Measurements from ENCODE around the gene RAD51B.
A peak's percentile ranks its signal among the peaks of the same experiment; 100 is the strongest.
"Not testable (repeated sequence)": the region's sequence is repeated elsewhere in the genome, so short reads cannot be mapped to it uniquely, and the experiment has no call there.

The RAD51B gene

DNA sequence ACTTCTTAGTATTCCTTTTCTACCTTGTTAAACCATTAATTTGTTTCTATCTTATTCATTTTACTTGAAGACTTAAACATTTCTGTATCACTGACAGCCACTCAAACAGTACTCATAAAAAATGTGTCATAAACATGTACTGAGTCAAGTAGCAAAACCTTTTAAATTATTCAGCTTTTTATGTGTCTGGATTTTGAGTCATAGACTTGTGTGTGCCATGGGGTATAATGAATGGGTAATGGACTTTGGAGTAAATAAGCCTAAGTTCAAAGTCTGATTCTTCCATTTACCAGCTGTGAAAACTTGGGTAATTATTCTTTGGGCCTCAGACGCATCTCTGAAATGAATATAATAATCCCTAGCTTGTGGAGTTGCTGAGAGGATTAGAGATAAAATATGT lies 199.0 kb downstream of the RAD51B start:
- H3K4me3 ChIP-seq (ENCODE audit: low read length) = no peak overlapping the region
- H3K27me3 ChIP-seq (ENCODE audit: control insufficient read depth, insufficient read depth, low read length) = no peaks in the 10 kb centered on the region
- H3K9ac ChIP-seq (ENCODE audit: low read length) = no peak overlapping the region
- H3K27ac ChIP-seq (ENCODE audit: low read length) = no peak overlapping the region
- no peaks in the 10 kb centered on the region for H3K36me3 ChIP-seq (ENCODE audit: control insufficient read depth, low read depth, low read length)
- H3K9me3 ChIP-seq (ENCODE audit: control insufficient read depth, low read depth, low read length) = peaks cover 3% of the 10 kb centered on the region
- no peaks in the 10 kb centered on the region for H3K4me1 ChIP-seq (ENCODE audit: control insufficient read depth, low read depth, low read length)

DNA sequence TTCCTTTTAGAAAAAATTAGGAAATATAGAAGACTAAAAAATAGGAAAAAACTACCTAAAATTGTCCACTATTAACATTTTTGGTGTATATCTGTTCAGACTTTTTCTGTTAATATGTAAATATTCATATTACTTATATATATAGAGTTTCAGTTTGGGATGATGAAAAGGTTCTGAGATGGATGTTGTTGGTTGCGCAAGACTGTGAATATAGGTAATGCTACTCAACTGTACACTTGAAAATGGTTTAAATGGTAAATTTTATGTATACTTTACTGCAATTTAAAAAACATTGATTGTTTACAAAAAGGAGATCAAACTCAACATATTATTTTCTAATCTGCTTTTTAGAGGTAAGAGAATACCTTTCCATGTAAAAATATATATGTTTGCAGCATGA lies 200.9 kb downstream of the RAD51B start:
- Histone ChIP-seq H3K4me1 (ENCODE audit: control insufficient read depth, low read depth, low read length) (no peaks in the 10 kb centered on the region), H3K27ac (ENCODE audit: low read length) (no peak overlapping the region), H3K9me3 (ENCODE audit: control insufficient read depth, low read depth, low read length) (peaks cover 3% of the 10 kb centered on the region), H3K36me3 (ENCODE audit: control insufficient read depth, low read depth, low read length) (no peaks in the 10 kb centered on the region), H3K4me3 (ENCODE audit: low read length) (no peak overlapping the region), H3K27me3 (ENCODE audit: control insufficient read depth, insufficient read depth, low read length) (no peaks in the 10 kb centered on the region), H3K9ac (ENCODE audit: low read length) (no peak overlapping the region)

DNA sequence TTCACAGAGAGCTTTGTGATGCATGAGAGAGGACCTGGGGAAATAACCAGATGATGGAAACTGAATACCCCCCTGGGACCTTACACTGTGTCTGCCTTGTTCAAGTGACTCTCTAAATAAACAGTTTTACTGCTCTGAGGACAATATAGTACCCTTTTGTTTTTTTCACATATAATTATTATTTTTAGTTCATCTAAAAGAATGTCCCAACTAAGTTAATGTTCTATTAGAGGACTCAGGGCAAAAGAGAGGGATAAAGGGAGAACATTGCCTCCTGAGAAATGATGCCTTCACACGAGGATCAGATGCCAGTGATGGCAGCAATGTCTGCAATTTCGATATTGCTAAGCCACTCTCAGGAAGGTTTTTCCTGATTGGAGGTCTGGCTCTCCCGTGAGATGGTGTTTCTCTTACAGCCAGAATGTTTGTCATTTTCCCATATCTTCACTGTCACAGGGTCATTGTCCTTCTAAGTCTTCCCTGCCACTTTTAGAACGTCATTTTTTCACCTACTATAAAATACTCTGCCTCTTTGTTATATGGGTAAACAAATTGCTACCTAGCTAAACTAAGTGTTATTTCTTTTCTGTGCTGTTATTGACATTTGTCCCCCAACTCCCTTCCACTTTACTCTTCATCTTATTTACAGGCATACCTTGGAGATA lies 201.6 kb downstream of the RAD51B start:
- no peaks in the 10 kb centered on the region for H3K4me1 ChIP-seq (ENCODE audit: control insufficient read depth, low read depth, low read length)
- H3K9ac ChIP-seq (ENCODE audit: low read length) = no peak overlapping the region
- H3K27ac ChIP-seq (ENCODE audit: low read length) = no peak overlapping the region
- no peaks in the 10 kb centered on the region for H3K27me3 ChIP-seq (ENCODE audit: control insufficient read depth, insufficient read depth, low read length)
- no peaks in the 10 kb centered on the region for H3K9me3 ChIP-seq (ENCODE audit: control insufficient read depth, low read depth, low read length)
- H3K4me3 ChIP-seq (ENCODE audit: low read length) = no peak overlapping the region
- no peaks in the 10 kb centered on the region for H3K36me3 ChIP-seq (ENCODE audit: control insufficient read depth, low read depth, low read length)

DNA sequence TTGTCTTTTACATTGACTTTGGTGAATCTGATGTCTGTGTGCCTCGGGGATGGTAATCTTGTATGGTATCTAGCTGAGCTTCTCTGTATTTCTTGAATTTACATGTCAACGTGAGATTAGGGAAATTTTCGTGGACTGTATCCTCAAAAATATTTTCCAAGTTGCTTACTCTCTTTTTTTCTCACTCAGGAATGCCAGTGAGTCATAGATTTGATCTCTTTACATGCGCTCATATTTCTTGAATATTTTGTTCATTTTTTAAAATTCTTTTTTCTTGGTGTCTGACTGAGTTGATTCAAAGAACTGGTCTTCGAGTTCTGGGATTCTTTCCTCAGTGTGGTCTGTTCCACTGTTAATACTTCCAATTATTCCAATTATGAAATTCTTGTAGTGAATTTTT lies 207.7 kb downstream of the RAD51B start:
- Histone ChIP-seq H3K27ac (ENCODE audit: low read length) (no peak overlapping the region), H3K9ac (ENCODE audit: low read length) (no peak overlapping the region), H3K4me1 (ENCODE audit: control insufficient read depth, low read depth, low read length) (no peaks in the 10 kb centered on the region), H3K9me3 (ENCODE audit: control insufficient read depth, low read depth, low read length) (no peaks in the 10 kb centered on the region), H3K27me3 (ENCODE audit: control insufficient read depth, insufficient read depth, low read length) (no peaks in the 10 kb centered on the region), H3K4me3 (ENCODE audit: low read length) (no peak overlapping the region), H3K36me3 (ENCODE audit: control insufficient read depth, low read depth, low read length) (no peaks in the 10 kb centered on the region)

DNA sequence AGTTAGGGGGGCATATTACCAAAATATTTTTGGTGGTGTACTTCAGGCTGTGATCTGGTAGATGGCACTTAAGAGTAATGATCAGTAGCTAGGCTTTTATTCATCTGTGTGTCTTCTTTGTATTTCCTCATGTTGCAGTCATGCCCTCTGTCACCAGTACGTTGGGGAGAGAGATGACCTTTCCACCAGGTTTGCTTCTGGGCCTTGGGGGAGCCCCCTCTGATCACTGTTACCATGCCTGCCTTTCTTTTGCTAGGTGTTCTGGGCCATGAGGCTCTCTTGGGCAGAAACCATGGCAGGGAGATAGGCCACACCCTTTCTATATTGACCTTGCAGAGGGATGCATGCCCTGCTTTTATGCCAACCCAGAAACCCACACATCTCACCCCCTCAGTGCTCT lies 208.5 kb downstream of the RAD51B start:
- Histone ChIP-seq H3K9me3 (ENCODE audit: control insufficient read depth, low read depth, low read length) (no peaks in the 10 kb centered on the region), H3K4me3 (ENCODE audit: low read length) (no peak overlapping the region), H3K27ac (ENCODE audit: low read length) (no peak overlapping the region), H3K4me1 (ENCODE audit: control insufficient read depth, low read depth, low read length) (no peaks in the 10 kb centered on the region), H3K27me3 (ENCODE audit: control insufficient read depth, insufficient read depth, low read length) (no peaks in the 10 kb centered on the region), H3K36me3 (ENCODE audit: control insufficient read depth, low read depth, low read length) (no peaks in the 10 kb centered on the region), H3K9ac (ENCODE audit: low read length) (no peak overlapping the region)

DNA sequence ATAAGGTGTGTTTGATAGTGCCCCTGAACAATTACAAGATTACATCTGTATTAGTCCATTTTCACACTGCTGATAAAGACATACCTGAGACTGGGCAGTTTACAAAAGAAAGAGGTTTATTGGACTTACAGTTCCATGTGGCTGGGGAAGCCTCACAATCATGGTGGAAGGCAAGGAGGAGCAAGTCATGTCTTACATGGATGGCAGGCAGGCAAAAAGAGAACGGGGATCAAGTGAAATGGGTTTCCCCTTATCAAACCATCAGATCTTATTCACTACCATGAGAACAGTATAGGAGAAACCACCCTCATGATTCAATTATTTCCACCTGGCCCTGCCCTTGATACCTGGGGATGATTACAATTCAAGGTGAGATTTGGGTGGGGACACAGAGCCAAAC lies 211.4 kb downstream of the RAD51B start:
- H3K36me3 ChIP-seq (ENCODE audit: control insufficient read depth, low read depth, low read length); H3K9ac ChIP-seq (ENCODE audit: low read length); H3K4me1 ChIP-seq (ENCODE audit: control insufficient read depth, low read depth, low read length); H3K4me3 ChIP-seq (ENCODE audit: low read length); H3K9me3 ChIP-seq (ENCODE audit: control insufficient read depth, low read depth, low read length); H3K27me3 ChIP-seq (ENCODE audit: control insufficient read depth, insufficient read depth, low read length); H3K27ac ChIP-seq (ENCODE audit: low read length): not testable (repeated sequence)

DNA sequence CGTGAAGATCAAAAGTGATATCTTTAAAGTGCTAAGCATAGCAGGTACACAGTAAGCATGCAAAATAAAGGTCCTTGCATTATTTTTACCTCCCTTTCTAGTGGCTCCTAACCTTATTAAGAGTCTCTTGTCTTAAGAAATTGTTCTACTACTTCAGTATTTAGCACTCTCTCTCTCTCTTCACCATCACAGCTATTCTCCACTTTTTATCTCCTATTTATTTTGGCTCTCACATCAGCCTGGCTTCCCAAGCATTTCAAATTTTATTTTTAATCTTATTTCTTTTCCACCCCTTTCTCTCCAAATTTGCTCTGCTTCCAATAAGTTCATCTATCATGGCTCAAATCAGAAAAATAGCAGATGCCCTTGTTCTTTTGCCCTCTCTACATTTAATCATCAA lies 212.6 kb downstream of the RAD51B start:
- no peaks in the 10 kb centered on the region for H3K36me3 ChIP-seq (ENCODE audit: control insufficient read depth, low read depth, low read length)
- peaks cover 5% of the 10 kb centered on the region for H3K4me1 ChIP-seq (ENCODE audit: control insufficient read depth, low read depth, low read length)
- no peaks in the 10 kb centered on the region for H3K27me3 ChIP-seq (ENCODE audit: control insufficient read depth, insufficient read depth, low read length)
- H3K27ac ChIP-seq (ENCODE audit: low read length) = no peak overlapping the region
- no peaks in the 10 kb centered on the region for H3K9me3 ChIP-seq (ENCODE audit: control insufficient read depth, low read depth, low read length)
- H3K9ac ChIP-seq (ENCODE audit: low read length) = no peak overlapping the region
- no peak overlapping the region for H3K4me3 ChIP-seq (ENCODE audit: low read length)

DNA sequence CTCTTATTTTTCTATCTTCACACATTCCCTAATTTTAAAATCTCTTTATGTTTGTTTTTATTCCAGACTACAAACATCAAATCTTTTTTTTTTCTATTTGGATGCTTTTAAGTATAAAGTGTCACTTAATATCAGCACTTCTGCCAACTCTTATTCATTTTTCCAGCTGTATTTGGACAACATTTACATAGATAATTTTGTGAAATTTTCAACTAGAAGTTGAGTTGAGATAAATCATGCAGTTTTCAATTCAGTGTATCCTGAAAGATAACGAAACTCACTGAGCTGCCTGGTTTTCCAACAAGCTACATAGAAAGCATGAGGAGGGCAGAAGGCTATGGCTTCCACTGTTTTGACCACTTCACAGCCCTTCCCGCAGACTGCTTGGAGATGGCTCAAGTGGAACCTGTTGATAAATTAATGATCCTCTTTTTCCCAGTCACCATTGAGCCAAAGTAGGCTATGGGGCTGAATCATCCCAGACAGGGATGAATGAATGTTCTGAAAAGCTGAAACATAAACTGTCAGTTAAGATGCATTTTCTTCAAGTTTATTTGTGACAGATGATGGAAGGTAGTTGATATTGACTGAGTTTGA lies 213.9 kb downstream of the RAD51B start:
- H3K4me3 ChIP-seq (ENCODE audit: low read length) = no peak overlapping the region
- no peak overlapping the region for H3K9ac ChIP-seq (ENCODE audit: low read length)
- H3K36me3 ChIP-seq (ENCODE audit: control insufficient read depth, low read depth, low read length) = no peaks in the 10 kb centered on the region
- H3K27ac ChIP-seq (ENCODE audit: low read length) = no peak overlapping the region
- H3K27me3 ChIP-seq (ENCODE audit: control insufficient read depth, insufficient read depth, low read length) = no peaks in the 10 kb centered on the region
- no peaks in the 10 kb centered on the region for H3K9me3 ChIP-seq (ENCODE audit: control insufficient read depth, low read depth, low read length)
- H3K4me1 ChIP-seq (ENCODE audit: control insufficient read depth, low read depth, low read length) = peaks cover 10% of the 10 kb centered on the region

DNA sequence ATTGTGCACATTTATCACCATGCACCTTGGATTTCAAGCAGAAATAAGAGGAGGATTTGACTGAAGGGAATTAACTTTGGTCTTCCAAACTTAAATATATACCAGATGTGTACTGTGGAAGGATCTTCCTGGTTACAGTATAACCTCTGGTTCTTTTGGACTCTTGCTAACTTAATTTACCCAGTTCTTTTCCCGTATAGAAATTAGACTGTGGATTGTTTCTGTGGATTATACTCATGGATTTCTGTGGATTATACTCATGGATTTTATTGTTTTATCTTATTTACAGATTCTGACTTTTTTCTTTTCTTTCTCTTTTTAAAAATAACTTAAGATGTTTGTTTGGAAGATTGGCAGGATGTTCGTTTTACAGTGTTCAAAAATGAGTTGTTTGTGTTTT lies 215.3 kb downstream of the RAD51B start:
- Histone ChIP-seq H3K36me3 (ENCODE audit: control insufficient read depth, low read depth, low read length) (no peaks in the 10 kb centered on the region), H3K9ac (ENCODE audit: low read length) (no peak overlapping the region), H3K27ac (ENCODE audit: low read length) (no peak overlapping the region), H3K27me3 (ENCODE audit: control insufficient read depth, insufficient read depth, low read length) (no peaks in the 10 kb centered on the region), H3K9me3 (ENCODE audit: control insufficient read depth, low read depth, low read length) (no peaks in the 10 kb centered on the region), H3K4me3 (ENCODE audit: low read length) (no peak overlapping the region), H3K4me1 (ENCODE audit: control insufficient read depth, low read depth, low read length) (peaks cover 14% of the 10 kb centered on the region)

DNA sequence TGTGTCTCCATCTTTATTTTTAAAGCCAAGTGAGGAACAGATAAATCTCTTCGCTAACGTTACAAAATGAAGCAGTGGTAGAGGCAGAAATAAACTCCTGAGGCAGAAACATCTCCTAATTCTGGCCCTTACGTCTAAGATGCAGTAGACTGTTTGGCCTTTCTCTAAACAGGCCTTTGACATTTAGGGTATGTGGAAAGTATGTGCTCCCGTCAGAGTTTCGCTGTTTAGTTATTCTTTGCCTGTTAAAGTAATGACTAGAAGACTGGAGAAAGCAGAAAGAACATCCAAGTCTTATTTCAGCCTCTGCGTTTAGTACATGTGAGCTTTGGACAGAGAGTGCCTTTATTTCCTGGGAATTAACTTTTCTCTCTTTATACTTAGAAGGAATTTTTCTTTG lies 216.6 kb downstream of the RAD51B start:
- H3K4me1 ChIP-seq (ENCODE audit: control insufficient read depth, low read depth, low read length) = peaks cover 25% of the 10 kb centered on the region
- H3K27me3 ChIP-seq (ENCODE audit: control insufficient read depth, insufficient read depth, low read length) = no peaks in the 10 kb centered on the region
- no peaks in the 10 kb centered on the region for H3K9me3 ChIP-seq (ENCODE audit: control insufficient read depth, low read depth, low read length)
- no peak overlapping the region for H3K4me3 ChIP-seq (ENCODE audit: low read length)
- no peaks in the 10 kb centered on the region for H3K36me3 ChIP-seq (ENCODE audit: control insufficient read depth, low read depth, low read length)
- peak overlapping the region; percentile 29 for H3K27ac ChIP-seq (ENCODE audit: low read length)
- no peak overlapping the region for H3K9ac ChIP-seq (ENCODE audit: low read length)

DNA sequence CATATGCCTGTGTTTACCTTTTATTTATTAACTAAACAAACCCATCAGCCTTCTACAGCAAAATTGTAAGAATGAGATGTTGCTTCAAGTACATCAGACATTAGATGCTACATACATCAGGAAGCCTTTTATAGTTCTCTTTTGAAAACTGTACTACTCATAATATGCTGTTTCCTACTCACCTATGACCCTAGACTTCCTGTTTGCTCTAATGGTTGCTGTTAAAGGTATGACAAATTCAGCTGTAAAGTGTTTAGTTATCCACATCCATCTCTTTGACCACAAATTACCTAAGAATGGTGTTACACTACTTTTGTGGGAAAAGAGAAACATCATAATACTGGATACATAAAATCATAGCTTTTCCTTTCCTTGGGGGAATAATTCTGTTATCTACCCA lies 220.0 kb downstream of the RAD51B start:
- H3K9me3 ChIP-seq (ENCODE audit: control insufficient read depth, low read depth, low read length) = no peaks in the 10 kb centered on the region
- no peaks in the 10 kb centered on the region for H3K27me3 ChIP-seq (ENCODE audit: control insufficient read depth, insufficient read depth, low read length)
- H3K9ac ChIP-seq (ENCODE audit: low read length) = no peak overlapping the region
- H3K27ac ChIP-seq (ENCODE audit: low read length) = no peak overlapping the region
- peaks cover 56% of the 10 kb centered on the region for H3K4me1 ChIP-seq (ENCODE audit: control insufficient read depth, low read depth, low read length)
- no peaks in the 10 kb centered on the region for H3K36me3 ChIP-seq (ENCODE audit: control insufficient read depth, low read depth, low read length)
- H3K4me3 ChIP-seq (ENCODE audit: low read length) = no peak overlapping the region

DNA sequence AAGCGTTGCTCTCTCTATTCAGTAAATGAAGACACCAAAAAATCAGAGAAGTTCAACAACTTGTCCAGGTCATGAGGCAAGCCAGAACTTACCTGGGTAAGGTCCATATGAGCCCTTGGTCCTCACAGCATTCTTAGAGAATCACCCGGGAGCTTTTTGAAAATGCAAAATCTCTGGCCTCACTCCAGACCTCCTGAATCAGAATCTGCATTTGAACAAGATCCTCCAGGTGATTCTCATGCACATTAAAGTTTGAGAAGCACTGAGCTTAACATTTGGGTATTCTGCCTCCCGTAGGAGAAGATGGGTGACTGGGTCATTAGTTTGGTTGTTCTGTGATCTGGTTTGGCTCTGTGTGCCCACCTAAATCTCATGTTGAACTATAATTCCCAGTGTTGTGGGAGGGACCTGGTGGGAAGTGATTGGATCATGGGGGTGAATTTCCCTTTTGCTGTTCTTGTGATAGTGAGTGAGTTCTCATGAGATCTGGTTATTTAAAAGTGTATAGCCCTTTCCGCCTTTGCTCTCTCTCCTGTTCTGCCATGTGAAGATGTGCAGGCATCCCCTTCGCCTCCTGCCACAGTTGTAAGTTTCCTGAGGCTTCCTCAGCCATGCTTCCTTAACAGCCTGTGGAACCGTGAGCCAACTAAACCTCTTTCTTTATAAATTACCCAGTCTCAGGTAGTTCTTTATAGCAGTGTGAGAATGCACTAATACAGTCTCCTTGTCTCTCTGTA lies 221.2 kb downstream of the RAD51B start:
- Histone ChIP-seq H3K9ac (ENCODE audit: low read length) (no peak overlapping the region), H3K9me3 (ENCODE audit: control insufficient read depth, low read depth, low read length) (no peaks in the 10 kb centered on the region), H3K27me3 (ENCODE audit: control insufficient read depth, insufficient read depth, low read length) (no peaks in the 10 kb centered on the region), H3K27ac (ENCODE audit: low read length) (no peak overlapping the region), H3K4me1 (ENCODE audit: control insufficient read depth, low read depth, low read length) (peaks cover 56% of the 10 kb centered on the region), H3K4me3 (ENCODE audit: low read length) (peak overlapping the region; percentile 4), H3K36me3 (ENCODE audit: control insufficient read depth, low read depth, low read length) (no peaks in the 10 kb centered on the region)

Data from iPS-18a (cell line).